ENCODE results near the gene CENPH.

- TF ChIP-seq POLR2A (IDR thresholded peaks at IDR 0.05) (no peak), CTCF (IDR thresholded peaks at IDR 0.05) (no peak), EP300 (IDR thresholded peaks at IDR 0.05) (no peak)
These were observed 18.4 kb upstream of the CENPH start for GRCh38 chr5:69170969-69171368.

All from tibial nerve (tissue), 4 donors.